Measurements from ENCODE around the gene RNF126. TPM values are rescaled to one million over a fixed set of nuclear protein-coding genes. Genes with fewer than 3 reads are reported as not detected.

Gene RNF126
- polyA plus RNA-seq, 1 experiment, result 2.7 TPM

DNA sequence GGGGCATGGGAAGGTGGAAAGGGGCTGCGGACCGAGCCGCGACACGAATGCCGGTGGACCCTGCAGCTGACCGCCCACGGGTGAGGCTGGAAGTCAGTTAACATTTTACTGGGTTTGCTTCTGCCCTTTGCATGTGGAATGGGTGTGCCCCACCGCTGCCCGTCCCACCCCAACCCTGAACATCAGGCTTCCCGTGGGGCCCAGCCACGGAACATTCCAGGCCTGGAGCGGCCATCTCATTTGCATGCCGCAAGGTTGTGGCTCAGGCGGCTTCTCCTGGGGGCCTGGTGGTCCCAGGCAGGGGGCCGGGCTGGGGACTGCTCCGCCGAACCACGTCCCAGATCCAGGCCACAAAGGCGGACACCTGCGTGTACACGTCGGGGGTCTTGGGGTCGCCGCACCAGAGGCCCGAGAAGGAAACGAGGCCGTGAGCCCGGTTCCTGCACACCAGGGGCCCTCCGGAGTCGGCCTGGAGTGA is 22.5 kb upstream of the RNF126 start:
- TF ChIP-seq, protein P1, sequence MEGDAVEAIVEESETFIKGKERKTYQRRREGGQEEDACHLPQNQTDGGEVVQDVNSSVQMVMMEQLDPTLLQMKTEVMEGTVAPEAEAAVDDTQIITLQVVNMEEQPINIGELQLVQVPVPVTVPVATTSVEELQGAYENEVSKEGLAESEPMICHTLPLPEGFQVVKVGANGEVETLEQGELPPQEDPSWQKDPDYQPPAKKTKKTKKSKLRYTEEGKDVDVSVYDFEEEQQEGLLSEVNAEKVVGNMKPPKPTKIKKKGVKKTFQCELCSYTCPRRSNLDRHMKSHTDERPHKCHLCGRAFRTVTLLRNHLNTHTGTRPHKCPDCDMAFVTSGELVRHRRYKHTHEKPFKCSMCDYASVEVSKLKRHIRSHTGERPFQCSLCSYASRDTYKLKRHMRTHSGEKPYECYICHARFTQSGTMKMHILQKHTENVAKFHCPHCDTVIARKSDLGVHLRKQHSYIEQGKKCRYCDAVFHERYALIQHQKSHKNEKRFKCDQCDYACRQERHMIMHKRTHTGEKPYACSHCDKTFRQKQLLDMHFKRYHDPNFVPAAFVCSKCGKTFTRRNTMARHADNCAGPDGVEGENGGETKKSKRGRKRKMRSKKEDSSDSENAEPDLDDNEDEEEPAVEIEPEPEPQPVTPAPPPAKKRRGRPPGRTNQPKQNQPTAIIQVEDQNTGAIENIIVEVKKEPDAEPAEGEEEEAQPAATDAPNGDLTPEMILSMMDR (IDR thresholded peaks at IDR 0.05; ENCODE audit: insufficient read depth, low read depth, low read length), result no peak
- Histone ChIP-seq H3K36me3 (ENCODE audit: control insufficient read depth, insufficient read depth, low read length) (peaks cover 4% of the 10 kb centered on the region), H3K27me3 (ENCODE audit: control insufficient read depth, insufficient read depth, low read length) (no peaks in the 10 kb centered on the region), H3K4me3 (ENCODE audit: low read depth, low read length) (no peak overlapping the region)
- ChIA-PET CTCF (no interaction called here), POLR2A (no interaction called here)
- no peak for DNase-seq (ENCODE audit: low read depth)

DNA sequence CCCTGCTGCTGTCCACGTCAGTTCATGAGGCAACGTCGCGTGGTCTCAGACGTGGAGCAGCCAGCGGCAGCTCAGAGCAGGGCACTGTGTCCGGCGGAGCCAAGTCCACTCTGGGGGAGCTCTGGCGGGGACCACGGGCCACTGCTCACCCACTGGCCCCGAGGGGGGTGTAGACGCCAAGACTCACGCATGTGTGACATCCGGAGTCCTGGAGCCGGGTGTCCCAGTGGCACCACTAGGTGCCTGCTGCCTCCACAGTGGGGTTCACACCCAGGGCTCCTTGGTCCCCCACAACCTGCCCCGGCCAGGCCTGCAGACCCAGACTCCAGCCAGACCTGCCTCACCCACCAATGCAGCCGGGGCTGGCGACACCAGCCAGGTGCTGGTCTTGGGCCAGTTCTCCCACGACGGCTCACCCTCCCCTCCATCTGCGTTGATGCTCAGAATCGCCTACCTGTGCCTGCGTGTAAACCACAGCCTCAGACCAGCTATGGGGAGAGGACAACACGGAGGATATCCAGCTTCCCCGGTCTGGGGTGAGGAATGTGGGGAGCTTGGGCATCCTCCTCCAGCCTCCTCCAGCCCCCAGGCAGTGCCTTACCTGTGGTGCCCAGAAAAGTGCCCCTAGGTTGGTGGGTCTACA is 19.8 kb upstream of the RNF126 start:
- no peak for DNase-seq (ENCODE audit: low read depth)
- ChIA-PET POLR2A (no interaction called here), CTCF (no interaction called here)
- H3K27me3 ChIP-seq (ENCODE audit: control insufficient read depth, insufficient read depth, low read length), result no peaks in the 10 kb centered on the region
- H3K36me3 ChIP-seq (ENCODE audit: control insufficient read depth, insufficient read depth, low read length), result peaks cover 4% of the 10 kb centered on the region
- H3K4me3 ChIP-seq (ENCODE audit: low read depth, low read length), result no peak overlapping the region
- TF ChIP-seq, protein P1 (IDR thresholded peaks at IDR 0.05; ENCODE audit: insufficient read depth, low read depth, low read length), result no peak

DNA sequence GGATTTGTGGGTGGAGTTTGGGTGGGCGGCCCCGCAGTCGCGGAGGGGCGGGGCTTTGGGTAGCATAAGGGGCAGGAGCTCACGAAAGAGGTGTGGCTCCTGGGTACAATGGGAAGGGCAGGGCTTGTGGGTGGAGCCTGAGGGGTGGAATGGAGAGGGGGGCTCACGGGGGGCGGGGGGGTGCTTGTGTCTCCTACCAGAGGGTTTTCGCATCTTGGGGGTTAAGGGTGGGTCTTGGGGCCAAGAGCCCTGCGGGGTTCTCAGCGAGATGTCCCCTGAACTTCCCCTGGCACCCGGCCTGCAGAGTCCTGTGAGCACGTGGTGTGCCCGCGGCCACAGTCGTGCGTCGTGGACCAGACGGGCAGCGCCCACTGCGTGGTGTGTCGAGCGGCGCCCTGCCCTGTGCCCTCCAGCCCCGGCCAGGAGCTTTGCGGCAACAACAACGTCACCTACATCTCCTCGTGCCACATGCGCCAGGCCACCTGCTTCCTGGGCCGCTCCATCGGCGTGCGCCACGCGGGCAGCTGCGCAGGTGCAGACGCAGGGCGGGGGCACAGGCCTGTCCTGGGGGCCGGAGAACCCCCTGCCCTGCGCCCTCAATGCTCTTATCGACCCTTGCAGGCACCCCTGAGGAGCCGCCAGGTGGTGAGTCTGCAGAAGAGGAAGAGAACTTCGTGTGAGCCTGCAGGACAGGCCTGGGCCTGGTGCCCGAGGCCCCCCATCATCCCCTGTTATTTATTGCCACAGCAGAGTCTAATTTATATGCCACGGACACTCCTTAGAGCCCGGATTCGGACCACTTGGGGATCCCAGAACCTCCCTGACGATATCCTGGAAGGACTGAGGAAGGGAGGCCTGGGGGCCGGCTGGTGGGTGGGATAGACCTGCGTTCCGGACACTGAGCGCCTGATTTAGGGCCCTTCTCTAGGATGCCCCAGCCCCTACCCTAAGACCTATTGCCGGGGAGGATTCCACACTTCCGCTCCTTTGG is 18.3 kb upstream of the RNF126 start:
- Histone ChIP-seq H3K27me3 (ENCODE audit: control insufficient read depth, insufficient read depth, low read length) (no peaks in the 10 kb centered on the region), H3K36me3 (ENCODE audit: control insufficient read depth, insufficient read depth, low read length) (peaks cover 4% of the 10 kb centered on the region), H3K4me3 (ENCODE audit: low read depth, low read length) (peak overlapping the region; percentile 39)
- DNase-seq (ENCODE audit: low read depth), result no peak
- ChIA-PET CTCF (interaction anchor here (0.6 to 0.8 kb wide), 2 partner anchors 53 to 57 kb away, joined by 3 read pairs; no protein-coding TSS in a partner anchor), POLR2A (interaction anchor here (1.0 kb wide), 1 partner anchor 18 kb away, joined by 4 read pairs; no protein-coding TSS in a partner anchor)
- TF ChIP-seq, protein P1 (IDR thresholded peaks at IDR 0.05; ENCODE audit: insufficient read depth, low read depth, low read length), result no peak

DNA sequence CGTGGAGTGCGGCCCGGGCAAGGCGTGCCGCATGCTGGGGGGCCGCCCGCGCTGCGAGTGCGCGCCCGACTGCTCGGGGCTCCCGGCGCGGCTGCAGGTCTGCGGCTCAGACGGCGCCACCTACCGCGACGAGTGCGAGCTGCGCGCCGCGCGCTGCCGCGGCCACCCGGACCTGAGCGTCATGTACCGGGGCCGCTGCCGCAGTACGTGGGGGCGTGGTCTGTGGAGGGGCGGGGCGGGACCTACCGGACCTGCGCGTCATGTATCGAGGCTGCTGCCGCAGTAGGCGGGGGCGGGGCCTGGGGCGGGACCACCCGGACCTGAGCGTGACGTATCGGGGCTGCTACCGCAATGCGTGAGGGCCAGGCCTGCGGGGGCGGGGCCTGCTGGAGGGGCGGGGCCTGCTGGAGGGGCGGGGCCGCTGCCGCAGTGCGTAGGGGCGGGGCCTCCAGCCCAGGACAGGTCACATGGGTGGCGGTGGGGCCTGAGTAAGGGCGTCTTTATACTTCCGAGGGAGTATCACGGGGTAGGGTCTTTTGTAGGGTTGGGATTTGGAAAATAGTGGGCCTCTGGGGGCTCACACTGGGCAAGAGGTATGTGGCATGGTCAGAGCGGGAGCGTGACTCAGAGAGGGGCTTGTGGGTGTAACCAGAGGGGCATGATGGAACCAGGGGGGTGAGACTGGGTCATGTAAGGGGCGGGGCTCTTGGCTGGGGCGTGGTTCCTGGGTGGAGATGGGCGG is 17.4 kb upstream of the RNF126 start:
- CTCF ChIA-PET, result interaction anchor here (0.6 to 1.9 kb wide), 6 partner anchors 9 to 337 kb away, joined by 3 to 8 read pairs (median 3); no protein-coding TSS in a partner anchor
- peak overlapping the region; percentile 58 for H3K4me3 ChIP-seq (ENCODE audit: low read depth, low read length)
- H3K27me3 ChIP-seq (ENCODE audit: control insufficient read depth, insufficient read depth, low read length), result no peaks in the 10 kb centered on the region
- peak; percentile 89 for DNase-seq (ENCODE audit: low read depth)
- POLR2A ChIA-PET, result interaction anchor here (0.6 to 1.0 kb wide), 2 partner anchors 17 to 20 kb away, joined by 4 read pairs; no protein-coding TSS in a partner anchor
- TF ChIP-seq, protein P1 (IDR thresholded peaks at IDR 0.05; ENCODE audit: insufficient read depth, low read depth, low read length), result peak; percentile 20; the same call in 1 of the 2 replicates
- peaks cover 4% of the 10 kb centered on the region for H3K36me3 ChIP-seq (ENCODE audit: control insufficient read depth, insufficient read depth, low read length)

All from BJ (cell line).